Neural cell (in vitro differentiated cells): Measurements from ENCODE around the gene MGA. TPM values are rescaled to one million over a fixed set of nuclear protein-coding genes. Genes with fewer than 3 reads are reported as not detected.

Source experiments
- H2AFZ ChIP-seq: fragments of 200-600, 300-800 bp; sonication (generic), shearing (Covaris generic); 2 replicates; pipeline ENCODE4 v1.6.0; 2014; ENCODE audit warnings: low read depth, mild to moderate bottlenecking, antibody characterized with exemption, low read length, moderate library complexity
- H3F3A ChIP-seq: fragments of 200-600 bp; shearing (Covaris generic); 2 replicates; pipeline ENCODE4 v1.6.1; 2016; ENCODE audit warnings: mild to moderate bottlenecking, moderate library complexity, mixed read lengths, antibody characterized with exemption, low read length; ENCODE audit not compliant: insufficient read depth, poor library complexity, severe bottlenecking
- H3K27ac ChIP-seq: fragments of 200-600, 300-800 bp; sonication (generic), shearing (Covaris generic); 2 replicates; pipeline ENCODE4 v1.5.1; 2014; ENCODE audit warnings: mild to moderate bottlenecking, low read length, moderate library complexity
- H3K27me3 ChIP-seq: fragments of 300-800, 200-600 bp; sonication (generic), shearing (Covaris generic); 2 replicates; pipeline ENCODE4 v1.6.0; 2014; ENCODE audit warnings: mild to moderate bottlenecking, low read depth, low read length, moderate library complexity; ENCODE audit not compliant: insufficient read depth
- H3K36me3 ChIP-seq: fragments of 300-800, 200-600 bp; sonication (generic), shearing (Covaris generic); 2 replicates; pipeline ENCODE4 v1.5.1; 2014; ENCODE audit warnings: mild to moderate bottlenecking, antibody characterized with exemption, low read length, moderate library complexity; ENCODE audit not compliant: insufficient read depth
- H3K4me2 ChIP-seq: fragments of 300-800, 200-600 bp; sonication (generic), shearing (Covaris generic); 2 replicates; pipeline ENCODE4 v1.6.0; 2014; ENCODE audit warnings: mild to moderate bottlenecking, low read length
- H3K4me3 ChIP-seq: fragments of 300-800, 200-600 bp; sonication (generic), shearing (Covaris generic); 2 replicates; pipeline ENCODE4 v1.5.1; 2014; ENCODE audit warnings: mild to moderate bottlenecking, low read length, moderate library complexity
- H3K79me2 ChIP-seq: fragments of 200-600 bp; shearing (Covaris generic); replicated peaks from 2 replicates; pipeline ENCODE4 v1.6.0; 2014; ENCODE audit warnings: mild to moderate bottlenecking, low read length, moderate library complexity; ENCODE audit not compliant: insufficient read depth
- H3K9ac ChIP-seq: fragments of 300-800, 200-600 bp; sonication (generic), shearing (Covaris generic); 2 replicates; pipeline ENCODE4 v1.6.1; 2016; ENCODE audit warnings: mild to moderate bottlenecking, low read length, mixed read lengths
- H3K9me2 ChIP-seq: fragments of 200-600 bp; shearing (Covaris generic); 2 replicates; pipeline ENCODE4 v1.6.1; 2016; ENCODE audit warnings: mild to moderate bottlenecking, low read length, mixed read lengths; ENCODE audit not compliant: insufficient read depth
- H3K9me3 ChIP-seq: fragments of 200-600, 300-800 bp; sonication (generic), shearing (Covaris generic); 2 replicates; pipeline ENCODE4 v1.6.1; 2016; ENCODE audit warnings: mild to moderate bottlenecking, mixed run types, low read length, moderate library complexity, mixed read lengths
- H4K20me1 ChIP-seq: fragments of 200-600 bp; shearing (Covaris generic); 2 replicates; pipeline ENCODE4 v1.6.1; 2016; ENCODE audit warnings: mild to moderate bottlenecking, mixed run types; ENCODE audit not compliant: insufficient read depth
- EP300 ChIP-seq: fragments of 450-650 bp; conservative IDR thresholded peaks from 2 replicates; pipeline ENCODE4 v1.6.1; 2014; ENCODE audit warnings: antibody characterized with exemption, mild to moderate bottlenecking, moderate library complexity; ENCODE audit not compliant: poor library complexity, severe bottlenecking
- EZH2 ChIP-seq: fragments of 200-600, 300-800 bp; shearing (Covaris generic), sonication (generic); IDR thresholded peaks from 2 replicates; pipeline ENCODE4 v1.6.1; 2014; ENCODE audit warnings: antibody characterized with exemption, low read length, borderline replicate concordance, mild to moderate bottlenecking; ENCODE audit not compliant: insufficient read depth, poor library complexity, severe bottlenecking
- MXI1 ChIP-seq: fragments of 450-650 bp; conservative IDR thresholded peaks from 2 replicates; pipeline ENCODE4 v1.6.1; 2014; ENCODE audit warnings: antibody characterized with exemption, mild to moderate bottlenecking; ENCODE audit not compliant: poor library complexity, severe bottlenecking
- POLR2AphosphoS5 ChIP-seq: IDR thresholded peaks from 2 replicates; pipeline ENCODE4 v1.6.1; 2012
- RAD21 ChIP-seq: fragments of 450-650 bp; conservative IDR thresholded peaks from 2 replicates; pipeline ENCODE4 v1.6.1; 2014; ENCODE audit warnings: antibody characterized with exemption, mild to moderate bottlenecking, moderate library complexity
- SMC3 ChIP-seq: fragments of 450-650 bp; conservative IDR thresholded peaks from 2 replicates; pipeline ENCODE4 v1.6.1; 2014; ENCODE audit warnings: antibody characterized with exemption, mild to moderate bottlenecking, moderate library complexity; ENCODE audit not compliant: poor library complexity
- TAF1 ChIP-seq: IDR thresholded peaks from 2 replicates; pipeline ENCODE4 v1.6.1; 2012; ENCODE audit warnings: low read depth
- polyA plus RNA-seq: library from polyadenylated mRNA; depleted of rRNA; stranded (reverse); fragments of >200 nt; gene quantifications from 2 replicates; pipeline ENCODE4 v1.2.3, GENCODE V29; 2014
- TF ChIP-seq, protein P1 (sequence below): fragments of 450-650 bp; IDR thresholded peaks from 2 replicates; pipeline ENCODE4 v1.5.1; 2014; ENCODE audit warnings: antibody characterized with exemption, mild to moderate bottlenecking, moderate library complexity; ENCODE audit not compliant: poor library complexity, severe bottlenecking
- TF ChIP-seq, protein P2 (sequence below): IDR thresholded peaks from 2 replicates; pipeline ENCODE4 v1.6.1; 2012; ENCODE audit warnings: borderline replicate concordance

The MGA gene
- polyA plus RNA-seq, 1 donor from 2014 or later, result 13.2 TPM

DNA sequence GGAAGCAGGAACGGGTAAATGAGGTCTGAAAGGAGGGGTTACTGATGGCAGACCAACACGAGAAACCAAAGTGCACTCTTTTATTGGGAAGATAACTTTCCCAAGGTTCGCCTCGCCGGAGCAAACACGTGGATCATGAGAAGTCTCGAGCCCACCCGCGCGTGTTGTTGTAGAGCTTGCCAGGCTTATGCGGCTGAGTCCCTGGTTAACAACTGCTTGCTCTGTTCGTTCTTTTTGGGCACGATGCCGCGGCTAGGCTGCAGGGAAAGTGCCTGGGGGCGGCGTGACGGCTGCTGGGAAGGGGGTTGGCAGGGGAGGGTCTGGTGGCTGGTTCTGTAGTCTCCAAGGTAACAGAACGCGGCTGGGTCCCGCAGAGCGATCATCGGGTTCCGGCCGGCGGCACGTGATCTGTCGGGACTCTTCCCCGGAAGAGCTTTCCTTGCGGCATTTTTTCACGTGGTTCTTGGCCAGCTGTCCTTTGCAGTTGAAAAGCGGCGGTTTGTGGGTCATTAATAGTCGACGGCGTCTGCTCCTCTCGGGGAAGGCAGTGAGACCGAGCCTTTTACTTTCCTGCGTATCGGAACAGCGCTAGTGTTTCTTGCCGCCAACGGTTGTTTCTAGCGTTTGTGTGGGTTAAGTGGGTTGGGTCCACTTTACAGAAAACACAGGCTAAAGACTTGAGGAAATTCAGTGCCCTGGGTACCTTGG, 1.5 kb downstream of the MGA start:
- Histone ChIP-seq H3K9ac (peak overlapping the region; percentile 67), H3K79me2 (peaks cover 47% of the 10 kb centered on the region), H3K27ac (peak overlapping the region; percentile 79), H4K20me1 (no peaks in the 10 kb centered on the region), H3K36me3 (no peaks in the 10 kb centered on the region), H3K4me3 (peak overlapping the region; percentile 76), H3K27me3 (no peaks in the 10 kb centered on the region), H3K9me3 (no peaks in the 10 kb centered on the region), H3F3A (peaks cover 3% of the 10 kb centered on the region), H3K4me2 (peak overlapping the region; percentile 75), H3K9me2 (no peaks in the 10 kb centered on the region), H2AFZ (no peak overlapping the region)
- TF ChIP-seq, protein P1, sequence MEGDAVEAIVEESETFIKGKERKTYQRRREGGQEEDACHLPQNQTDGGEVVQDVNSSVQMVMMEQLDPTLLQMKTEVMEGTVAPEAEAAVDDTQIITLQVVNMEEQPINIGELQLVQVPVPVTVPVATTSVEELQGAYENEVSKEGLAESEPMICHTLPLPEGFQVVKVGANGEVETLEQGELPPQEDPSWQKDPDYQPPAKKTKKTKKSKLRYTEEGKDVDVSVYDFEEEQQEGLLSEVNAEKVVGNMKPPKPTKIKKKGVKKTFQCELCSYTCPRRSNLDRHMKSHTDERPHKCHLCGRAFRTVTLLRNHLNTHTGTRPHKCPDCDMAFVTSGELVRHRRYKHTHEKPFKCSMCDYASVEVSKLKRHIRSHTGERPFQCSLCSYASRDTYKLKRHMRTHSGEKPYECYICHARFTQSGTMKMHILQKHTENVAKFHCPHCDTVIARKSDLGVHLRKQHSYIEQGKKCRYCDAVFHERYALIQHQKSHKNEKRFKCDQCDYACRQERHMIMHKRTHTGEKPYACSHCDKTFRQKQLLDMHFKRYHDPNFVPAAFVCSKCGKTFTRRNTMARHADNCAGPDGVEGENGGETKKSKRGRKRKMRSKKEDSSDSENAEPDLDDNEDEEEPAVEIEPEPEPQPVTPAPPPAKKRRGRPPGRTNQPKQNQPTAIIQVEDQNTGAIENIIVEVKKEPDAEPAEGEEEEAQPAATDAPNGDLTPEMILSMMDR, result no peak
- TF ChIP-seq MXI1, result peak; percentile 93

DNA sequence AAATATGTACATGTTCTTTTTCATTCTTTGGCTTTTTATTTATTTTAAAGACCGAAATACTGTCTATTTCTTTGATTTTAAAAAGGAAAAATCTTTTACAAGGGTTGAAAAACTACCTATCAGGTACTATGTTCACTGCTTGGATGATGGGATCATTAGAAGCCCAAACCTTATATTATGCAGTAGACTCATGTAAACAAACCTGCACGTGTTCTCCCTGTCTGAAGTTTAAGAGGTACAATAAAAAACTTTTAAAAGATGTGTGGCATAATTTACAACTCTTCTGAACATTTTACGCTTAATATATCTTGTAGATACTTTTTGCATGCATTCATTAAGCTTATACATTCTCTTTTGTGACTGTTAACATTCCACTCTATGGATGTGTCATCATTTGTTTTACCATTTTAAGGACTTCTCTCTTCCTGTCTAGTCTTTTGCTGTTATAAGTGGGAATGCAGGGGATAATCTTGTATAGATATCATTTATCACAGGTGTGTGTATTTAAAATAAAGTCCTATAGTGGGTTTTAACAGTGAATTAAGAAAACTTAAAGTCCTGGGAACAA, 6.2 kb downstream of the MGA start:
- TF ChIP-seq TAF1 (no peak), RAD21 (no peak), EZH2 (no peak), MXI1 (no peak), SMC3 (no peak), EP300 (no peak), POLR2AphosphoS5 (no peak)
- TF ChIP-seq, protein P2, sequence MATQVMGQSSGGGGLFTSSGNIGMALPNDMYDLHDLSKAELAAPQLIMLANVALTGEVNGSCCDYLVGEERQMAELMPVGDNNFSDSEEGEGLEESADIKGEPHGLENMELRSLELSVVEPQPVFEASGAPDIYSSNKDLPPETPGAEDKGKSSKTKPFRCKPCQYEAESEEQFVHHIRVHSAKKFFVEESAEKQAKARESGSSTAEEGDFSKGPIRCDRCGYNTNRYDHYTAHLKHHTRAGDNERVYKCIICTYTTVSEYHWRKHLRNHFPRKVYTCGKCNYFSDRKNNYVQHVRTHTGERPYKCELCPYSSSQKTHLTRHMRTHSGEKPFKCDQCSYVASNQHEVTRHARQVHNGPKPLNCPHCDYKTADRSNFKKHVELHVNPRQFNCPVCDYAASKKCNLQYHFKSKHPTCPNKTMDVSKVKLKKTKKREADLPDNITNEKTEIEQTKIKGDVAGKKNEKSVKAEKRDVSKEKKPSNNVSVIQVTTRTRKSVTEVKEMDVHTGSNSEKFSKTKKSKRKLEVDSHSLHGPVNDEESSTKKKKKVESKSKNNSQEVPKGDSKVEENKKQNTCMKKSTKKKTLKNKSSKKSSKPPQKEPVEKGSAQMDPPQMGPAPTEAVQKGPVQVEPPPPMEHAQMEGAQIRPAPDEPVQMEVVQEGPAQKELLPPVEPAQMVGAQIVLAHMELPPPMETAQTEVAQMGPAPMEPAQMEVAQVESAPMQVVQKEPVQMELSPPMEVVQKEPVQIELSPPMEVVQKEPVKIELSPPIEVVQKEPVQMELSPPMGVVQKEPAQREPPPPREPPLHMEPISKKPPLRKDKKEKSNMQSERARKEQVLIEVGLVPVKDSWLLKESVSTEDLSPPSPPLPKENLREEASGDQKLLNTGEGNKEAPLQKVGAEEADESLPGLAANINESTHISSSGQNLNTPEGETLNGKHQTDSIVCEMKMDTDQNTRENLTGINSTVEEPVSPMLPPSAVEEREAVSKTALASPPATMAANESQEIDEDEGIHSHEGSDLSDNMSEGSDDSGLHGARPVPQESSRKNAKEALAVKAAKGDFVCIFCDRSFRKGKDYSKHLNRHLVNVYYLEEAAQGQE, result no peak
- TF ChIP-seq, protein P1, result no peak
- Histone ChIP-seq H3K9me3 (no peaks in the 10 kb centered on the region), H3K9me2 (no peaks in the 10 kb centered on the region), H3K27ac (no peak overlapping the region), H2AFZ (no peak overlapping the region), H3K9ac (no peak overlapping the region), H3K4me3 (no peak overlapping the region), H3K27me3 (no peaks in the 10 kb centered on the region), H4K20me1 (no peaks in the 10 kb centered on the region), H3K36me3 (peaks cover 6% of the 10 kb centered on the region), H3F3A (peaks cover under 1% of the 10 kb centered on the region), H3K79me2 (peaks cover 83% of the 10 kb centered on the region), H3K4me2 (no peak overlapping the region)
